H1 (cell line): Measurements from ENCODE around the gene FBXO44. TPM values are rescaled to one million over a fixed set of nuclear protein-coding genes. Genes with fewer than 3 reads are reported as not detected.

Source experiments
- CTCF ChIA-PET: fragments of 300-600 bp; sonication (Branson Sonifier 250); formaldehyde crosslinking; loops from one replicate; lab custom pipeline; 2021; ENCODE audit not compliant: partially characterized antibody; lab: Charles Lee
- POLR2A ChIA-PET: fragments of 300-600 bp; sonication (Branson Sonifier 250); formaldehyde crosslinking; loops from one replicate; lab custom pipeline; 2021; ENCODE audit warnings: inconsistent platforms; ENCODE audit not compliant: partially characterized antibody; lab: Charles Lee
- DNase-seq, 2 experiments: peaks; one replicate each; pipeline versions ENCODE4 v3.0.0 to v3.0.0-alpha.2; 2010 to 2022; ENCODE audit warnings: low spot score in 2 of 2, low read depth in 1 of 2, mixed read lengths in 1 of 2
- FAIRE-seq: peaks from 2 replicates; lab custom pipeline; 2011; peaks lifted over from hg19 to GRCh38; lab: Jason Lieb, UNC
- H2AFZ ChIP-seq: 2 replicates; pipeline ENCODE4 v1.8.1; 2012; ENCODE audit warnings: low read length, inconsistent platforms
- H2AK5ac ChIP-seq: 2 replicates; pipeline ENCODE4 v1.6.1; 2013; ENCODE audit warnings: low read depth, low read length
- H2BK120ac ChIP-seq: replicated peaks from 2 replicates; pipeline ENCODE3; 2013; ENCODE audit warnings: low read depth, low read length, inconsistent platforms
- H2BK12ac ChIP-seq: 2 replicates; pipeline ENCODE4 v1.6.1; 2013; ENCODE audit warnings: low read depth, low read length
- H2BK15ac ChIP-seq: 2 replicates; pipeline ENCODE4 v1.6.1; 2013; ENCODE audit warnings: low read length
- H2BK20ac ChIP-seq: 2 replicates; pipeline ENCODE4 v1.6.1; 2013; ENCODE audit warnings: low read length
- H2BK5ac ChIP-seq: 2 replicates; pipeline ENCODE4 v1.6.1; 2013; ENCODE audit warnings: low read depth, low read length
- H3K14ac ChIP-seq: 2 replicates; pipeline ENCODE4 v1.6.1; 2013; ENCODE audit warnings: inconsistent platforms; ENCODE audit not compliant: insufficient read length
- H3K18ac ChIP-seq: 2 replicates; pipeline ENCODE4 v1.6.1; 2013; ENCODE audit warnings: low read length; ENCODE audit errors: extremely low read depth
- H3K23ac ChIP-seq: 2 replicates; pipeline ENCODE4 v1.6.1; 2013; ENCODE audit warnings: inconsistent platforms; ENCODE audit not compliant: insufficient read length
- H3K23me2 ChIP-seq: 2 replicates; pipeline ENCODE4 v1.6.1; 2013; ENCODE audit warnings: low read depth, low read length
- H3K27ac ChIP-seq: 2 replicates; pipeline ENCODE4 v1.6.1; 2011; ENCODE audit warnings: low read depth, low read length, inconsistent platforms
- H3K27me3 ChIP-seq, 4 experiments: replicated peaks in 1 of 4; 1 replicate in 1 of 4; 2 replicates in 3 of 4; pipeline versions ENCODE4 v1.6.1 to v1.8.1; 2011 to 2013; ENCODE audit warnings: low read length in 3 of 4, mild to moderate bottlenecking in 3 of 4, inconsistent platforms in 2 of 4, mixed read lengths in 2 of 4, moderate library complexity in 1 of 4; ENCODE audit not compliant: control insufficient read depth in 3 of 4, insufficient read depth in 3 of 4; ENCODE audit errors: extremely low read depth in 1 of 4
- H3K36me3 ChIP-seq, 4 experiments: 2 replicates each; pipeline versions ENCODE4 v1.6.1 to v1.8.1; 2011 to 2013; ENCODE audit warnings: mild to moderate bottlenecking in 4 of 4, low read length in 3 of 4, moderate library complexity in 2 of 4, control low read depth in 1 of 4, inconsistent platforms in 1 of 4; ENCODE audit not compliant: insufficient read depth in 4 of 4, control insufficient read depth in 2 of 4
- H3K4ac ChIP-seq: replicated peaks from 2 replicates; pipeline ENCODE3; 2013; ENCODE audit warnings: low read length, low read depth, mixed read lengths, inconsistent platforms; ENCODE audit not compliant: insufficient read length
- H3K4me1 ChIP-seq, 4 experiments: replicated peaks in 1 of 4; 1 replicate in 1 of 4; 2 replicates in 3 of 4; pipeline versions ENCODE4 v1.6.1 to v1.8.1; 2011 to 2013; ENCODE audit warnings: low read length in 3 of 4, inconsistent platforms in 2 of 4, mixed read lengths in 1 of 4; ENCODE audit not compliant: insufficient read depth in 4 of 4, control insufficient read depth in 3 of 4
- H3K4me2 ChIP-seq, 2 experiments: 2 replicates each; pipeline versions ENCODE4 v1.6.1 to v1.8.1; 2011 to 2013; ENCODE audit warnings: low read depth in 2 of 2, low read length in 2 of 2, control low read depth in 1 of 2, inconsistent platforms in 1 of 2, mild to moderate bottlenecking in 1 of 2; ENCODE audit not compliant: insufficient read depth in 1 of 2
- H3K4me3 ChIP-seq, 4 experiments: fragments of 200-600, 300-600 bp in 1 of 4; sonication (generic), shearing (Covaris generic), sonication (Bioruptor Twin) in 1 of 4; 2 replicates each; pipeline versions ENCODE4 v1.5.1 to v1.8.1; 2011 to 2016; ENCODE audit warnings: low read length in 4 of 4, low read depth in 3 of 4, control low read depth in 2 of 4, inconsistent platforms in 2 of 4, mild to moderate bottlenecking in 2 of 4, mixed read lengths in 1 of 4, moderate library complexity in 1 of 4; ENCODE audit not compliant: insufficient read depth in 2 of 4; ENCODE audit errors: extremely low read depth in 1 of 4
- H3K56ac ChIP-seq: replicated peaks from 2 replicates; pipeline ENCODE3; 2013; ENCODE audit warnings: low read depth, mild to moderate bottlenecking, mixed read lengths, low read length, inconsistent platforms; ENCODE audit not compliant: insufficient read length
- H3K79me1 ChIP-seq: 2 replicates; pipeline ENCODE4 v1.6.1; 2013; ENCODE audit warnings: low read depth, low read length, control low read depth
- H3K79me2 ChIP-seq, 2 experiments: 2 replicates each; pipeline versions ENCODE4 v1.6.1 to v1.8.1; 2012 to 2013; ENCODE audit warnings: low read length in 2 of 2, mild to moderate bottlenecking in 2 of 2, inconsistent platforms in 1 of 2; ENCODE audit not compliant: insufficient read depth in 2 of 2, control insufficient read depth in 1 of 2
- H3K9ac ChIP-seq, 4 experiments: replicated peaks in 1 of 4; 1 replicate in 1 of 4; 2 replicates in 3 of 4; pipeline versions ENCODE4 v1.6.1 to v1.8.1; 2011 to 2013; ENCODE audit warnings: low read depth in 3 of 4, low read length in 3 of 4, control low read depth in 2 of 4, mild to moderate bottlenecking in 2 of 4, moderate library complexity in 2 of 4, inconsistent platforms in 1 of 4; ENCODE audit errors: extremely low read depth in 1 of 4
- H3K9me3 ChIP-seq, 2 experiments: 2 replicates each; pipeline versions ENCODE4 v1.6.1 to v1.8.1; 2012 to 2013; ENCODE audit warnings: mild to moderate bottlenecking in 2 of 2, moderate library complexity in 2 of 2, control low read depth in 1 of 2, inconsistent platforms in 1 of 2, low read depth in 1 of 2, low read length in 1 of 2, mixed read lengths in 1 of 2; ENCODE audit not compliant: insufficient read depth in 2 of 2
- H4K20me1 ChIP-seq, 2 experiments: replicated peaks in 1 of 2; 2 replicates each; pipeline versions ENCODE3 to v1.8.1; 2011 to 2013; ENCODE audit warnings: inconsistent platforms in 2 of 2, low read length in 2 of 2, mild to moderate bottlenecking in 1 of 2; ENCODE audit not compliant: insufficient read depth in 2 of 2, control insufficient read depth in 1 of 2
- H4K5ac ChIP-seq: 2 replicates; pipeline ENCODE4 v1.6.1; 2013; ENCODE audit warnings: low read length, low read depth, mixed read lengths, inconsistent platforms; ENCODE audit not compliant: insufficient read length
- H4K8ac ChIP-seq: 2 replicates; pipeline ENCODE4 v1.8.0; 2013; ENCODE audit warnings: mild to moderate bottlenecking, moderate library complexity, low read length, inconsistent platforms; ENCODE audit not compliant: insufficient read depth; ENCODE audit errors: extremely low read depth
- H4K91ac ChIP-seq: replicated peaks from 2 replicates; pipeline ENCODE3; 2013; ENCODE audit warnings: low read length, mixed read lengths, inconsistent platforms; ENCODE audit not compliant: insufficient read length
- ATF3 ChIP-seq: IDR thresholded peaks from 2 replicates; pipeline ENCODE4 v1.6.1; 2011; ENCODE audit warnings: low read depth, mild to moderate bottlenecking, low read length; ENCODE audit not compliant: insufficient read depth
- BACH1 ChIP-seq: IDR thresholded peaks from 2 replicates; pipeline ENCODE4 v1.6.1; 2012; ENCODE audit warnings: low read length, improper control_type of control experiment
- CEBPB ChIP-seq: IDR thresholded peaks from 2 replicates; pipeline ENCODE4 v1.6.1; 2012; ENCODE audit warnings: low read depth, low read length
- EP300 ChIP-seq, 2 experiments: IDR thresholded peaks; 1 replicate in 1 of 2; 2 replicates in 1 of 2; pipeline ENCODE4 v1.6.1; 2011 to 2012; ENCODE audit warnings: low read depth in 2 of 2, low read length in 2 of 2, mild to moderate bottlenecking in 2 of 2, borderline replicate concordance in 1 of 2, inconsistent platforms in 1 of 2, moderate library complexity in 1 of 2
- HDAC6 ChIP-seq: IDR thresholded peaks from one replicate; pipeline ENCODE4 v1.7.1; 2012; ENCODE audit warnings: low read depth, mild to moderate bottlenecking, inconsistent platforms, low read length, moderate library complexity
- KDM5A ChIP-seq: fragments of 200-600 bp; IDR thresholded peaks from 2 replicates; pipeline ENCODE4 v1.7.1; 2012; ENCODE audit warnings: mild to moderate bottlenecking, low read length, inconsistent platforms, mixed read lengths
- RBBP5 ChIP-seq: IDR thresholded peaks from 2 replicates; pipeline ENCODE4 v1.7.1; 2012; ENCODE audit warnings: low read depth, mild to moderate bottlenecking, inconsistent platforms, low read length, moderate library complexity, borderline replicate concordance
- TEAD4 ChIP-seq: IDR thresholded peaks from 2 replicates; pipeline ENCODE4 v1.6.1; 2012; ENCODE audit warnings: low read depth, low read length, inconsistent platforms, mixed read lengths
- ZNF274 ChIP-seq: IDR thresholded peaks from 2 replicates; pipeline ENCODE4 v1.7.0; 2012; ENCODE audit warnings: low read length, borderline replicate concordance; ENCODE audit errors: extremely low read depth
- WGBS, 2 experiments: shearing (Covaris generic) in 1 of 2; methylation state at CpG; one replicate each; pipeline versions ENCODE4 v1.1.6 to v1.1.7; 2013 to 2015; ENCODE audit warnings: low lambda C conversion rate in 2 of 2, mixed read lengths in 2 of 2, inconsistent platforms in 1 of 2, low coverage in 1 of 2, missing lambda C conversion rate in 1 of 2; ENCODE audit not compliant: insufficient replicate concordance in 2 of 2, insufficient coverage in 1 of 2, insufficient read length in 1 of 2; ENCODE audit errors: extremely low coverage in 1 of 2, missing lambda C conversion rate in 1 of 2; 5-methylcytosine and 5-hydroxymethylcytosine counted together
- polyA plus RNA-seq, 7 experiments: library from polyadenylated mRNA; depleted of rRNA in 3 of 7; stranded (reverse) in 5 of 7; unstranded in 2 of 7; fragments of >200 nt in 5 of 7; fragments of 200-250 nt in 2 of 7; gene quantifications; 1 replicate in 5 of 7; 2 replicates in 1 of 7; 4 replicates in 1 of 7; pipeline versions ENCODE4 v1.2.1 to v1.2.3, GENCODE V29; 2011 to 2013; ENCODE audit warnings: missing spikeins in 2 of 7, mixed read lengths in 2 of 7
- total RNA-seq: library from RNA; stranded (reverse); fragmentation: NEBNext Ultra II Directional; extraction: Animal tissue kit (Norgen Biotek cat#: 25700); gene quantifications from 2 replicates; pipeline ENCODE4 v1.2.1, GENCODE V29; 2021

Gene FBXO44
- total and polyA plus RNA-seq, 2 of the 8 experiments (the other 6 are each of a cell fraction or from before 2014, with no cell fraction given) = 27.0 to 27.2 TPM

DNA sequence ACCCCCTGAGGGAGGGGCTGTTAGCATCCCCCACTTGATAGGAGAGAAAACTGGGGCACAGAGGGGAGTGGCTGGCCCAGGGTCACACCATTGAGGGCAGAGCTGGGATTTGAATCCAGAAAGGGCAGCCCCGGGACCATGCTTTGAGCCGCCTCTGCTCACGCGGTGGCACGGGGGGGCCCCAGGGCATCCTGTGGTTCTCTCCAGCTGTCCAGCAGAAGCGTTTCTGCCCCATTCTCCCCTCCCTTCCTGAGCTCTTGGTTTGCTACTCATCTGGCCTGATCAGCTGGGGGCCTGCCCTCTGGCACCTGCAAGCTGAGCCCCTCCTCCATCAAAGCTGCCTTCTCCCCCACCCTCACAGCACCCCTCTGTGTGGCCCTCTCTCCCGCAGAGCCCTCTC is 37.9 kb upstream of the FBXO44 start:
- Histone ChIP-seq H3K4me3 (no peak overlapping the region), H3K27me3 (peaks cover 0 to 2% (median 0%) of the 10 kb centered on the region in 4 experiments; a peak in 1 of 7 replicates), H3K4ac (no peak overlapping the region), H2BK5ac (no peak overlapping the region), H4K91ac (no peak overlapping the region), H3K56ac (no peak overlapping the region), H4K20me1 (no peaks in the 10 kb centered on the region), H2BK120ac (no peak overlapping the region), H3K9ac (no peak overlapping the region), H3K79me2 (no peaks in the 10 kb centered on the region), H3K9me3 (no peaks in the 10 kb centered on the region), H2AFZ (no peak overlapping the region), H3K23ac (no peak overlapping the region), H3K23me2 (no peaks in the 10 kb centered on the region), H4K5ac (no peak overlapping the region), H3K27ac (no peak overlapping the region), H3K79me1 (no peaks in the 10 kb centered on the region), H3K4me1 (no peaks in the 10 kb centered on the region), H2BK15ac (no peak overlapping the region), H3K36me3 (no peaks in the 10 kb centered on the region; a peak in 1 of 8 replicates), H3K4me2 (no peak overlapping the region), H4K8ac (no peak overlapping the region; the same call in 1 of the 2 replicates), H3K14ac (no peak overlapping the region), H2AK5ac (no peak overlapping the region), H2BK12ac (no peak overlapping the region; the same call in 1 of the 2 replicates), H3K18ac (no peak overlapping the region), H2BK20ac (no peak overlapping the region)
- no peak for FAIRE-seq
- DNase-seq = no peak
- POLR2A ChIA-PET = interaction anchor here (0.5 to 1.4 kb wide), 2 partner anchors 16 to 202 kb away, joined by 3 read pairs; no protein-coding TSS in a partner anchor
- CTCF ChIA-PET = interaction anchor here (0.6 to 2.6 kb wide), 10 partner anchors 13 to 240 kb away, joined by 3 to 15 read pairs (median 5); no protein-coding TSS in a partner anchor
- TF ChIP-seq BACH1 = no peak
- no peak for TF ChIP-seq HDAC6
- TF ChIP-seq CEBPB = no peak
- no peak for TF ChIP-seq ZNF274
- TF ChIP-seq EP300 (IDR thresholded peaks at IDR 0.05; ENCODE audit: borderline replicate concordance in 1 of 2, low read depth in 2 of 2, low read length in 2 of 2) = no peak
- no peak for TF ChIP-seq RBBP5
- TF ChIP-seq KDM5A = no peak
- TF ChIP-seq ATF3 = no peak
- no peak for TF ChIP-seq TEAD4
- WGBS, 2 experiments = 87% methylated on average over 6 of the region's 7 CpGs; no CpG with 5 or more reads in 1 of the 2 experiments
